Stimulated activated CD4-positive, alpha-beta T cell treated with anti-CD3 and anti-CD28 coated beads, Interleukin-1b, Interleukin-23, amount 100 ng/mL, for 4 hours (primary cell): ENCODE results near the gene SYNGR1.
A peak's percentile ranks its signal among the peaks of the same experiment; 100 is the strongest.

Experiments used
- DNase-seq, 2 donors: peaks; one replicate each; pipeline ENCODE4 v3.0.0-alpha.2; 2020; ENCODE audit warnings: low read depth in 2 of 2

Gene SYNGR1, protein sequence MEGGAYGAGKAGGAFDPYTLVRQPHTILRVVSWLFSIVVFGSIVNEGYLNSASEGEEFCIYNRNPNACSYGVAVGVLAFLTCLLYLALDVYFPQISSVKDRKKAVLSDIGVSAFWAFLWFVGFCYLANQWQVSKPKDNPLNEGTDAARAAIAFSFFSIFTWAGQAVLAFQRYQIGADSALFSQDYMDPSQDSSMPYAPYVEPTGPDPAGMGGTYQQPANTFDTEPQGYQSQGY

DNA sequence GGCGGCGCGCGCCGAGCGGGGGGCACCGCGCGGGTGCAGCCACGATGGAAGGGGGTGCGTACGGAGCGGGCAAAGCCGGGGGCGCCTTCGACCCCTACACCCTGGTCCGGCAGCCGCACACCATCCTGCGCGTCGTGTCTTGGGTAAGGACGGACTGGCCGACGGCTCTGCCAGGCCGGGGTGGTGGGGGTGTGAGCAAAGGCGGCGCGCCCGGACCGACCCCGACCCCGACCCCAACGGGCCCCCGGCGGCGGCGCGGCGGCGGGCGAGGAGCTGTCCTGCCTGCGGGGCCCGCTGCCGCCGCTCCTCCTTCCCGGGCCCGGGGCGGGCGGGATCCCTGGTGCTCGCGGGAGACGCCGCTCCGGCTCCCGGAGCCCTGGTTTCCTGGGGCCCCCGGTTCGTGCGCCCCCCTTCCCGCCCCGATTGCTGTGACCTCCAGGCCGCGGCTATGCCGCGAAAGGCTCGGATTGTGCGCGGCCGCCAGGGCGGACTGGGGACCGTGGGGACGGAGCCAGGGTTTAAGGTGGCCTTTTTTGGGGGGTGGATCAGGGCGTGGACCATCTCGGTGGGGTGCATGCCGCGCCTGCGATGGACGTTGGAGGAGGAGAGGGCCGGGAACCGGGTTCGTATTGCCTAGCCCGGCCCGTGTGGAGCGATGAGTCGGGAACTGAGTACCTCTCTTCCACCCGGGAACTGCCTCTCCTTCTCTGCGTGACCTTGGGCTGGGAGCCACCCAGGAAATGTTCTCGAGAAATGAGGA is at the start of gene SYNGR1:
SYNGR1 (plus strand) TSS at position 25 of the 760 bp plus-strand sequence; CDS start at position 45, 20 bp downstream.
- no peak for DNase-seq

DNA sequence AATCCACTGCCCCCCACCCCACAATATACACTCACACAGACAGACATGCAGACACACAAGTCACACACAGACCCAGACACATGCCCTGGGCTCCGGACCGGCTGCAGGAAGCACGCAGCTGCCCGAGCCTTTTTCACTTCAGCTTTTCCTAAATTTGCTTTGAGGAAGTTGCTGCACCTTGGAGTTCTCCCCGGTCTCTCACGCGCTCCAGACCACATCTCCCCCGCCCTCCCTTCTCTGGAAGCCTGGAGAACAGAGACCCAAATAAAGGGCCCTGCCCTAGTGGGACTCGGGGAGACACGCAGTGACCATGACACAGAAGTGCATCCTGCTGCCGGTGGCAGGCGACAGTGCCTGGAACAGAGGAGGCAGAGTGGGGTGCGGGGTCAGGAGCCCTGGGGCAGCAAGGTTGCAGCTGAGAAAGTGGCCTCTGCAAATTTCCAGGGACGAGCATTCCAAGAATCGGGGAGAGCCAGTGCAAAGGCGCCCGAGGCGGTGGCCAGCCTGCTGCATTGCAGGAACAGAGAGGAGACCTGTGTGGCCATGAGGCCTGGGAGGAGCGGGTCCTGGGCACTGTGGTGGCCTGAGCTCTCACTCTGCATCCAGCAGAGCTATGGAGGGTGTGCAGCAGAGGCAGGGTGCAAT is 49.5 kb upstream of the SYNGR1 start:
- DNase-seq = no peak

DNA sequence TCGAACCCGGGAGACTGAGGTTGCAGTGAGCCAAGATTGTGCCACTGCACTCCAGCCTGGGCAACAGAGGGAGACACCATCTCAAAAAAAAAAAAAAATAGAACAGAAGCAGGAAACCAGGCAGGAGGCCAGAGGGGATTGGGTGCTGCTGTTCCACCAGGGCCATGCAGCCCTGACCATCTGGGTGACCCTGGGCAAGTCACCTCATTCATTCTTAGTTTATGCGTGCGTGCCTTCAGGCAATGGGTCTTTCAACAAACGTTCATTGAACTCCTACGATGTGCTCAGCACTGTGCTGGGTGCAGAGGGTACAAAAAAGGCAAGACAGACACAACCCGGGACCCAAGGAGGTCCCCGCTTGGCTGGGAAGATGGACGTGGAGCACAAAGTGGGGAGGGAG is 48.7 kb upstream of the SYNGR1 start:
- no peak for DNase-seq

DNA sequence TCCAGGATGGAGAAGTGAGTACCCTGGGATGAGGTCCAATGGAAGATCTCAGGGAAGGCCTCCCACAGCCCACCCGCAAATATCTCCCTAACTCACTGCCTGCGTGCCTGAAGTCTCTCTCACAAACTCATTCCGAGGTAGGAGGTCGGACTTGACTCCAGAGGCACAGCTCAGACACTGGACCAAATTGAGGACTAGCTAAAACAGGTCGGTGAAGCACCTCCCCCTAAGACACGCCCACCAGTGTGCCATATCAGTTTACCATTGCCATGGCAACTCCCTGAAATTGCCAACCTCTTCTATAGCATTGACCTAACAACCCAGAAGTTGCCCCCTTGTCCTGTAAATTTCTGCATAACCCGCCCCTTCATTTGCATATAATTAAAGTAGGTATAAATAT is 47.9 kb upstream of the SYNGR1 start:
- no peak for DNase-seq

DNA sequence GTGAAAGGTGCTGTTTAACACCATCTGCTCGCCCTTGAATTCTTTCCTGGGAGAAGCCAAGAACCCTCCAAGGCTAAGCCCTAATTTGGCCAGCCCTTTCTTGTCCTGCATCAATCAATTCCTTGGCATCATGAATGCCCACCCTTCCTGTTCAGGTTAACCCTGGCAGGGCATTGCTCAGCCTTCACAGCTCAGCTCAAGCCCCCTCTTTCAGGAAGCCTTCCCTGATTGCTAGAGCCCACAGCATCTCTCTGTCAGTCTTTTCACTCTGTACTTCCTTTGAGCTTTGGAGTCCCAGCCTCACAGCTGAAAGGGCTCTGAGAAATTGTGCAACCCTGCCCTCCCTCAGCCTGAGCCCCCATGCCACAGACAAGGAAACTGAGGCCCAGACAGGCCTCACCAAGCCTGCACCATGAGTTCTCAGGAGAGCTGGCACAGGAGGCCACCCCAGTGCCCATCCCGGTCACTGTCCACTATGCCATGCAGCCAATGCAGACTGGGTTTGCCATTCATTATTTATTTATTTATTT is 47.3 kb upstream of the SYNGR1 start:
- DNase-seq = no peak

DNA sequence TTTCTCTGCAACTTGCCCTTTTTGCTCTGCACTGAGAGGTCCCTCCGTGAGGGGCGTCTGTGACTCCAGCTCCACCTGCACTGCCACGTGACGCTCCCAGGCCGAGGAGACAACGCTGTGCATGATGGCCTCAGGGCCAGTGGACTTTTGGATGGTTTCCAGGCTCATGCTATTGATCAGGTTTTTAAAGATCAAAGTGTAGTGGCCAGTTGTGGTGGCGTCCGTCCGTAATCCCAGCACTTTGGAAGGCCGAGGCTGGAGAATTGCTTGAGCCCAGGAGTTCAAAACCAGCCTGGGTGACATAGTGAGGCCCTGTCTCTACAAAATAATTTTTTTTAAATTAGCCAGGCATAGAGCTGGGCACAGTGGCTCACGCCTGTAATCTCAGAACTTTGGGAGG is 46.4 kb upstream of the SYNGR1 start:
- no peak for DNase-seq

DNA sequence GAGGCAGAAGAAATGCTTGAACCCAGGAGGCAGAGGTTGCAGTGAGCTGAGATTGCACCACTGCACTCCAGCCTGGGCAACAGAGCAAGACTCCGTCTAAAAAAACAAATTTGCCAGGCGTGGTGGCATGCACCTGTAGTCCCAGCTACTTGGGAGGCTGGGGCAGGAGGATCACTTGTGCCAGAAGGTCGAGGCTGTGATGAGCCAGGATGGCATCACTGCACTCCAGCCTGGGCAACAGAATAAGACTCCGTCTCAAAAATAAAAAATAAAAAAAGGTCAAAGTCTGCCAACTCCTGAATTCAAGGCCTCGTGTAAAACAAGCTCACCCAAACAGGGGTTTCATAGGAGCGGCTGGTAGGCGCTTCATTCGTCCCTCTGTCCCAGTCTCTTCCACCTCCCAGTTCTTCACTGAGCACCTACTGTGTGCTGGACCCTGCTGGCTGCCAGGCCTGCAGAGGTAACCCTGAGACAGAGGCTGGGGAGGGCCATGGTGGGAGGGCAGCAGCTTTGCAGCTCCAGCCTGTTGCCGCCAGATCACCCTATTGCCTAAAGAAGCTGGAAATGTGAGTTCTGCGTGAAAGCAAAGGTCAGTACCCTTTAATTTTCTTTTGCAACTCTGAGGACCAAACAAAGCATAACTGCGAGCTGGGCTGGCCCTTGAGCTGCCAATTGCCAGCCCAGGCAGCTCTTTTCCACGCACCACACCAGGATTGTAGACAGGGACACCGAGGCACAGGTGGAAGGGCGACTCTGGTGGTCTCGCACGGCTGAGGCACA is 45.7 kb upstream of the SYNGR1 start:
- no peak for DNase-seq

DNA sequence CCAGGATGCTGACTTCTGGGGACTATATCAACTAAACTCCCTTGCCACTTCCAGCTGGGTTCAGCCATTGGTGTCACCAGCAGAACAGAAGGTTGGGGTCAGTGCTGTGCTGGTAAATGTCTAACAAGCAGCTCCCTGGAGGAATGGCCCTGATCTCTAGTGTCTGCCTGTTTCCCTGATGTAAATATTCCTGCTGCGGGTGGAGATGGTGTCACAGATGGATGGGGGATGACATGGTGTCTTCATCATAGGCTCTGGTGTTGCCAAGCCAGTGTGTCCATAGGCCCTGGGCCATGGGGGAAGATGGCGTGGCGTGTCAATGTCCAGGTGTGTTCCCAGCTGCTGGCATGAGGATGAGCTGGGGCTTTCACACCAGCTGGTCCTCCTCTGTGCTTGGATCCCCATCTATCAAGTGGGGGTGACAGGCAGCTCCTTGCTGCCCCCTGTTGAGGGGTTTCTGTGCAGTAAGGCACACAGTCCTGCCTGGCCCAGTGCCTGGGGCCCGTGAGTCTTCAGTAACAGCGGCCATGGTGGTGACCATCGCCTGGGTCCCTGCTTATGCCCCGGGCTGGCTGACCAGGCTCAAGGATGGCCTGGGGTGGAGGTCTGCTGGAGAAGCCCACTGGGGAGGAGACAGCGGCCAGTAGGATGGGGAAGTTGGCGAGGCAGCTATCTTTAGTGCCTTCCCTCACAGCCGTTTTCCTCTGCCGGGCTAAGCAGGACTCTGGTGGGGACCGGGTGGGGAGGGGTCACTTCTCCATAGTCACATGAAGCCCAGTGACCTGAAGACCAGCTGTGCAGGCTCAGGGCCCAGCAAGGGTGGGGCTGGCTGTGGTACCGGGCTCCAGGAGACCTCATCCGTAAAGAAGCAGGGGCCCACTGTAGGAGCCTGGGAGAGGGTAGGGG is 43.1 kb upstream of the SYNGR1 start:
- peak in 1 of 2 donors; percentile 40 for DNase-seq

DNA sequence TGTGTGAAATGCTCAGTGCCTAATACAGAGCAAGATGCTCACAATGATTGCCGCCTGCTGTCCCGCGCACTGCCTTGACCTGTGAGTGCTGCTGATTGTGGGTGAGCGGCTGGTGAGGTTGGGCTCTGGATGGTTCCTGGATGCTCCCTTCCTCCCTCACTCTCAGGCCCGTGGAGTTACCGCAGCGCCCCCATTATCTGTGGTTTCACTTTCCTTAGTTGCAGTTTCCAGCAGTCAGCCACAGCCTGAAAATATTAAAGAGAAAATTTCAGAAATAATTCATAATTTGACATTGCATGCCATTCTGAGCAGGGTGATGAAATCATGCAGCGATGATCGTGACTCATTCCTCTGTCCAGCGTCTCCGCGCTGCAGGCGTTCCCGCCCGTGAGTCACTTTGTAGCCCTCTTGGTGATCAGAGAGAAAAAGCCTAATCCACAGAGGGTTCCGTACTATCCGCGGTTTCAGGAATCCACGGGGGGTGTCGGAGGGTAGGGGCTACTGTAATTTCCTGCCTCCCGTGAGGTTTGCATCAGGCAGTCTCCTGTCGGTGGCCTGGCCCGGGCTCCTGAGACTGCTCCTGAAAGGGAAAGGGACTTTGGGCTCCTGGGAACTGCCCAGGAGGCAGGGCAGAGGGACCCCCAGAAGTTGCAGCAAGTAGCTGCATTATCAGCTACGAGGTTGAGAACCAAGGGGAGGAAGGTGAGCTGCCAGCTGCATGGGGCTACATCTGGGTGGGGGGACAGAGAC is 41.0 kb upstream of the SYNGR1 start:
- no peak for DNase-seq

DNA sequence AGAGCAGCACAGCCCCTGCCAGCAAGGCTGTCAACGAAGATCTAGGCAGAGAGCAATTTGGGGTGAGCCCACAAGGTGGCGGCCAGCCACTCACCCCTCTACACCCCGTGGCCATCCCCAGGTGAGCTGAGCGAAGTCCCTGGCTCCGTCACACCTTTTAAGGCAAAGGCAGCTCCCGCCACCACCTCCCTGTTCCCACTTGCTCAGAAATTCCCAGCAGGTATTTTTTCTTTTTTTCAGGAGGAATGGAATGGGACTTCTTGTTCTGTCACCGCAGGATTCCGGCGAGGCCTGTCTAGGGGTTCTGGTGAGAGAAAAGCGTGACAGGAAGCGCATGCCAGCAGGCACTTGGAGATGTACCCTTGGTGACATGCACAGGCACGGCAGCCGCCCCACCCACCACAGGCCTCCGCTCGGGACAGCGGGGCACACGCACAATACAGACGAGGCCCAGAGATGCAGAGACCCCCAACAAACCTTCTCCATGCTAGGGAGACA is 40.4 kb upstream of the SYNGR1 start:
- DNase-seq = no peak

DNA sequence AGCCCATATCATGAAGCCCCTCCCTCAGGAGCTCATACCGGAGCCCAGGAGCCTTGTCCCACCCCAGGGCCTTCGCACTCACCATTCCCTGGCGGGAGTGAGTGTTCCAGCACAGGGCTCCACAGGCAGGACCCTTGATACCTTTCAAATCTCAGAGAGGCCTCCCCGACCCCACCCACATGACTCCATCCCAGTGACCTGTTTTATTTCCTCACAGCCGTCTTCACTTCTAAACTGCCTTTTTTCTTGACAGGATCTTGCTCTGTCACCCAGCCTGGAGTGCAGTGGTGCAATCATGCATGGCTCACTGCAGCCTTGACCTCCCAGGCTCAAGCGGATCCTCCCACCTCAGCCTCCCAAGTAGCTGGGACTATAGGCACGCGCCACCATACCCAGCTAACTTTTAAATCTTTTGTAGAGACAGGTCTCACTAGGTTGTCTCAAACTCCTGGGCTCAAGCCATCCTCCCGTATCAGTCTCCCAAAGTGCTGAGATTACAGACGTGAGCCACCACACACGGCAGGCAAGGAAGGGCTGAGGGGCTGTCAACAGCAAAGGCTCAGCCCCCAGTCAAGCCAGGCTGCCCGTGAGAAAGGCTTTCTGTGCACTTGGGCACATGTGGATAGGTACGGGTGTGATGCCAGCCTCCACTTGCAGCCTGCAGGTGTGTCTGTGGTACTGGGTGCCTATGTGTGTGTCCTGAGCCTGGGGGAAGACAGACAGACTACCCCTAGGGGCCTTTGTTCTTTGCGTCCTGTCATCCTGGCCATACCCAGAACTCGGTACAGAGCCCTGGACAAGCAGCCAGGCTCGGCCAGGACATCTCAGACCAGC is 39.7 kb upstream of the SYNGR1 start:
- no peak for DNase-seq

DNA sequence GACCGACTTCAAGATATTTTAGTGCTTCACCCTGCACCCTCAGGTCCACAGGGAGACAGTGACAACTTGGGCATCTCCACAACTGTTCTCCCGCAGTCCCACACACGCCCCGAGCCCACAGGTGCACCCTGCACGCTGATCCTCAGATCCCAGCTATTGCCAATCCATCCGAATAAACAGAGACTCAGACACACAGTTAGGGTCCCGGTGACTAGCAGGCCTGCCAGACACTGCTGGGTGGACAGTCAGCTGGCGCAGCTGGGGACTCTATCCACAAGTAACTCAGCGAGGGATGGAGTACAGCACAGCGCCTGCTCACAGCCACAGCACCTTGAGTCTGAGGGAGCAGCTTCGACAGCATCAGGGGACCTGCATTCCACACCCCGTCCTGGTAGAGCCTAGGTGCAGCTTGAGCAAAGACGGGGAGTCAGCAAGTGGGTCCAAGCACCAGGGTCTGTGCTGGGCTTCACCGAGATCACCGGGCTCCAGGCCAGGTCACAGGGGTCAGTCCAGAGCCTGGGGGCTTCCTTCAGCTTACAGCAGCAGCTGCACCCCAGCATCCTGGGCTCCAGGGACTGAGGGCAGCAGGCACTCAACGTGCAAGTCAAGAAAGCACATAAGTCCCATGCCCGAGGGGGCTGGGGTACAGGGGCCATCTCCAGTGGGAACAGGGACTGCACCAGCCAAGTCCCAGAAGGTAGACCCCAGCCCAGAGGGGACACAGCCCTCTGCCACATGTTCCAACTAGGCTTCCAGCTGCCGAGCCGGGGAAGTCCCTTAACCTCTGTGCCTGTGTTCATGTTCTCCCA is 38.0 kb upstream of the SYNGR1 start:
- no peak for DNase-seq

DNA sequence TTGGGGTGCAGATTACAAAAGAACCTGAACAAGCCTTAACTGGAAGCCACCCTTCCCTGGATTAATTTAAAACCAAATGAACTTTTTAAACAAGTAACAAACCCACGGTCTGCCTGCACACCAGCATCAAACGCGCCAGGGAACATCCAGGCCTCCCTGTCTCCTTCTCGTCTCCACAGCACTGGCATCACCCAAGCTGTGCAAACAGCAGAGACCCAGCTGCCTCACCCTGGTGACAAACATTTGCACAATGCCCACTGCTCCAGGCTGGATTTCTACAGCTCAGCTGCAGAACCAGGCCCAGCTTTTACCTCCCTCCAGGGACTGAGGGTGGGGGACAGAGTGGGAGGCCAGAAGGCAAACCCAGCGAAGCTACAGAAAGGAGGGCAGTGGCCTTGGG is 37.4 kb upstream of the SYNGR1 start:
- DNase-seq = no peak

DNA sequence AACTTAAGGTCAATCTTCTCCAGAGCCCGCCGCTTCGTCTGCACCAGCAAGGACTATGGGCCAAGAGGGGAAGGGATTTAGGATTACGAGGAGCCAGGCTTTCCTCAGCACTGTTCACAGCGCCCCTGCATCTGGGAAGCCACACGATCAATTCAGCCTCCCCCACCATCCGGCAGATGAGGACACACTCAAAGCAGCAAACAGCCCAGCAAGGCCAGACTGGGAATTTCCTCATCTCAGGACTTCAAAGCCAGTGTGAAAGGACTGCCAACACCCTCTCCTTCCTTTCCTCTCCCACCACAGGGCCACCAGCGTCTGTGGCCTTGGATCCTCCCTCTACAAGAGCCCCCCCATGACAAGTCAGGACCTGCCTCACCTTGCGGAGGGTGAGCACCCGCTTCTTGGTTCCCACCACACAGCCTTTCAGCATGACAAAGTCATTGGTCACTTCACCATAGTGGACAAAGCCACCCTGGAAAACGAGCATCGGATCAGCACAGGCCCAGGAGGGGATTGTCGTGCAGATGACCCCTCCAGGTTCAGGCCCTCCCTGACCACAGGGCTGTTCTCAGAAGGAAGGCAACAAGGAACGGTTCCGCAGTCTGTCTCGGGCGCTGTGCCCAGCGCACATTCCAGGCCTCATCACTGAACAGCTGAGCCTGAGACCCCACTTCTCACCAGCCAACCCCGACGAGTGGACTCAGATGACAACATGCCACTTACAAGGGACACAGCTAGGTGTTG is 36.4 kb upstream of the SYNGR1 start:
- no peak for DNase-seq

DNA sequence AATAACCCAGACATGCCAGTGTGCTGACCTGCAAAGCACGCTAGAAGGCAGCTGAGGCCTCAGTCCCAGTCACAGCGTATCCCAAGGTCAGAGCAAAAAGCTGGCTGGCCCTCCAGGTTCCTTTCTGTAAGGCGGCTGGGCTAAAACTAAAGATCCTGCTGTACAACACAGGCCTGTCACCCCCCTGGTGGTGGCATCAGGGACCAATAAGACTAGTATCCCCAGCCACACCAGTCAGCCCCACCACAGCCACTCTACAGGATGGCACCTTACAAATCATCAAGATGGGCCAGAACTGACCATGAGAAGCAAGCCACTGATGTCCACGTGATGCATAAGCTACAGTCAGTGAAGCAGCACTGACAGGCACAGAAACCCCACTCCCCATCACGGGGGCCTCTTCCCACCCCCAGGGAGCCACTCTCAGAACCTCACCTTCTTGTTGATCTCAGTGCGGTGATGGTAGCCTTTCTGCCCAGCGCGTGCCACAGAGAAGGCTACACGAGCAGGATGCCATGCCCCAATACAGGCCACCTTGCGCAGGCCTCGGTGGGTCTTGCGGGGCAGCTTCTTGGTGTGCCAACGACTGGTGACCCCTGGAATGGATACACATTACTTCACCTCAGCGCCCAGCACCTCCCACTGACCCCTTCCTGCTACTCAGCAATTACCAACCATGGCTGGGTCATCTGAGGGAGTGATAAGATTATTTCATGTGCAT is 35.4 kb upstream of the SYNGR1 start:
- DNase-seq = no peak

DNA sequence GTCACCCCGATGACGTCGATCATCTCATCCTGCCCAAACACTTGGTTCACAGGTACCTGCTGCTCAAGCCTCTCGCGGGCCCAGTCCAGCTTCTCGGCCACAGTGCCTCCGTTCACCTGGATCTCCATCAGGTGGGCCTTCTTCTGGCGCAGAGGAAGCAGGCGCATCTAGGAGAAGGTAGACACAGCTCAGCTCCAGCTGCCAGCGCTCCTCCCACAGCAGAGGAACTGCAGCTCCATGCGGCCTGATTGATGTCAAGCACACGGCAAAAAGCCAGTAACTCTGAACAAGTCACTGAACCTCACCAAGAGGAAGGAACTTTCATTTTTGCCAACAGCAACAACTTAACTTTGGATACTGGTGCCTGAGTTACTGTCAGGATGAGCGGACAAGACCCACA is 34.4 kb upstream of the SYNGR1 start:
- DNase-seq = no peak
